Measurements from ENCODE around the gene FOXC1. TPM values are rescaled to one million over a fixed set of nuclear protein-coding genes. Genes with fewer than 3 reads are reported as not detected.

Gene FOXC1
- total RNA-seq (2021; ENCODE audit: unreplicated experiment) (40.7 TPM), Bru-seq, nascent RNA (percentile 94 among the genes with signal in this experiment), BruChase-seq, experiment 1, labeled RNA remaining after a 6-hour chase (percentile 85 among the genes with signal in this experiment), BruChase-seq, experiment 2, labeled RNA remaining after a 2-hour chase (percentile 99 among the genes with signal in this experiment)
- polyA plus RNA-seq (2012) = 13.4 and 15.4 TPM in 2 replicates
- long read RNA-seq, transcript FOXC1-201 (1 exons, 3,926 nt) = minor isoform, 9 of 163 reads
- long read RNA-seq, transcript FOXC1-202 (1 exons, 3,831 nt) = major isoform, 154 of 163 reads
- long read RNA-seq, partial matches to known transcripts = 0 of 163 reads
- long read RNA-seq, other reads (novel, unspliced or antisense) = 0 of 163 reads

DNA sequence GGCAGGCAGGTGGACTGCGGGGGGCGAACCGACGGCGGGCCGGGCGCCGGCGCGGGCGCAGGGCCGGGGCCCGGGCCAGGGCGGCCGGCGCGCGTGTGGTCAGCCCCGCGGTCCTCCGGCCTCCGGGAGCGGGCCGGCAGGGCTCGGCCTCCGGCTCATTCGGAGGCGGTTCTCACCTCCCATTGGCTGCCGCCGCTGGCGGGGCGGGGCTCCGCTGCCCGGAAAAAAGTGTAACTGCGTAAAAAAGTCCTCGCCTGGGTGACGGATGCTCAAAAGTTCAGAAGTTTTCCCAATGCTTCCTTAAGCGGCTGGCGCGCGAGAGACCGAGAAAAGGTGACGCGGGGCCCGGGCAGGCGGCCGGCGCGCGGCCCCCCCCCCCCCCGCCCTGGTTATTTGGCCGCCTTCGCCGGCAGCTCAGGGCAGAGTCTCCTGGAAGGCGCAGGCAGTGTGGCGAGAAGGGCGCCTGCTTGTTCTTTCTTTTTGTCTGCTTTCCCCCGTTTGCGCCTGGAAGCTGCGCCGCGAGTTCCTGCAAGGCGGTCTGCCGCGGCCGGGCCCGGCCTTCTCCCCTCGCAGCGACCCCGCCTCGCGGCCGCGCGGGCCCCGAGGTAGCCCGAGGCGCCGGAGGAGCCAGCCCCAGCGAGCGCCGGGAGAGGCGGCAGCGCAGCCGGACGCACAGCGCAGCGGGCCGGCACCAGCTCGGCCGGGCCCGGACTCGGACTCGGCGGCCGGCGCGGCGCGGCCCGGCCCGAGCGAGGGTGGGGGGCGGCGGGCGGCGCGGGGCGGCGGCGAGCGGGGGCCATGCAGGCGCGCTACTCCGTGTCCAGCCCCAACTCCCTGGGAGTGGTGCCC, at the start of gene FOXC1:
Gene FOXC1 (plus strand): TSS at position 268 of the 849 bp plus-strand sequence. CDS start 531 bp downstream, at position 799.
- Histone ChIP-seq H3K4me1 (ENCODE audit: control insufficient read depth in 1 of 2, insufficient read depth in 2 of 2, low read length in 2 of 2) (peaks cover 11 to 22% of the 10 kb centered on the region in 2 experiments; a peak in 3 of 4 replicates), H3K9me3 (ENCODE audit: control insufficient read depth in 1 of 2, insufficient read depth in 1 of 2, low read depth in 1 of 2, low read length in 2 of 2) (no peaks in the 10 kb centered on the region), H3K79me2 (ENCODE audit: insufficient read depth, low read length) (peaks cover 40% of the 10 kb centered on the region), H3K27ac (ENCODE audit: low read depth, low read length) (peak within 1 kb of the TSS; percentile 99), H2AFZ (ENCODE audit: low read depth, low read length, poor library complexity, severe bottlenecking) (no peak within 1 kb of the TSS), H3K9me2 (ENCODE audit: insufficient read depth) (no peaks in the 10 kb centered on the region), H3K9ac (ENCODE audit: low read length) (peak within 1 kb of the TSS; percentile 81), H3K4me2 (ENCODE audit: low read length) (peak within 1 kb of the TSS; percentile 99), H3K27me3 (ENCODE audit: insufficient read depth, low read length) (no peaks in the 10 kb centered on the region), H4K20me1 (ENCODE audit: insufficient read depth) (0 out of 2 replicates have a peak, but pooled peaks cover 6% of the 10 kb centered on the region), H3K36me3 (ENCODE audit: control insufficient read depth in 1 of 2, insufficient read depth in 2 of 2, low read length in 2 of 2) (peaks cover 3 to 4% of the 10 kb centered on the region in 2 experiments; a peak in 1 of 4 replicates), H3K4me3 (replicated peaks in 1 of 2; ENCODE audit: low read depth in 1 of 2, low read length in 2 of 2) (peak within 1 kb of the TSS; percentile 70 to 79)
- ATAC-seq (peak; percentile 83), DNase-seq (ENCODE audit: low read depth, low spot score) (peak; percentile 83)
- ChIA-PET CTCF (interaction anchor here (1.3 to 3.1 kb wide), 3 partner anchors 494 to 1025 kb away, joined by 3 to 9 read pairs (median 4); no protein-coding TSS in a partner anchor), RAD21 (ENCODE audit: low non-redundant PET in 1 of 2, low total read pairs in 2 of 2, uncharacterized antibody in 2 of 2, unreplicated experiment in 2 of 2) (no interaction called here), POLR2A (interaction anchor here (0.6 to 1.3 kb wide), 2 partner anchors 494 to 724 kb away, joined by 3 to 4 read pairs; no protein-coding TSS in a partner anchor)
- no TSS peak for BruUV-seq (replicated peaks)
- peak; percentile 25; the same call in 1 of the 2 replicates for TF ChIP-seq MAX (IDR thresholded peaks at IDR 0.05)
- TF ChIP-seq ZNF274 (IDR thresholded peaks at IDR 0.05; ENCODE audit: low read depth, low read length) = no peak
- no peak for TF ChIP-seq JUND (IDR thresholded peaks at IDR 0.05)
- TF ChIP-seq EGR1 (IDR thresholded peaks at IDR 0.05; ENCODE audit: low read depth) = no peak
- TF ChIP-seq ZFX (IDR thresholded peaks at IDR 0.05) = peak; percentile 54
- TF ChIP-seq SIN3A (IDR thresholded peaks at IDR 0.05; ENCODE audit: low read depth) = peak; percentile 65
- TF ChIP-seq POLR2A (IDR thresholded peaks at IDR 0.05; ENCODE audit: borderline replicate concordance, extremely low read depth, insufficient read depth, insufficient read length) = peak; percentile 26
- TF ChIP-seq, protein P1, sequence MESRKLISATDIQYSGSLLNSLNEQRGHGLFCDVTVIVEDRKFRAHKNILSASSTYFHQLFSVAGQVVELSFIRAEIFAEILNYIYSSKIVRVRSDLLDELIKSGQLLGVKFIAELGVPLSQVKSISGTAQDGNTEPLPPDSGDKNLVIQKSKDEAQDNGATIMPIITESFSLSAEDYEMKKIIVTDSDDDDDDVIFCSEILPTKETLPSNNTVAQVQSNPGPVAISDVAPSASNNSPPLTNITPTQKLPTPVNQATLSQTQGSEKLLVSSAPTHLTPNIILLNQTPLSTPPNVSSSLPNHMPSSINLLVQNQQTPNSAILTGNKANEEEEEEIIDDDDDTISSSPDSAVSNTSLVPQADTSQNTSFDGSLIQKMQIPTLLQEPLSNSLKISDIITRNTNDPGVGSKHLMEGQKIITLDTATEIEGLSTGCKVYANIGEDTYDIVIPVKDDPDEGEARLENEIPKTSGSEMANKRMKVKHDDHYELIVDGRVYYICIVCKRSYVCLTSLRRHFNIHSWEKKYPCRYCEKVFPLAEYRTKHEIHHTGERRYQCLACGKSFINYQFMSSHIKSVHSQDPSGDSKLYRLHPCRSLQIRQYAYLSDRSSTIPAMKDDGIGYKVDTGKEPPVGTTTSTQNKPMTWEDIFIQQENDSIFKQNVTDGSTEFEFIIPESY (IDR thresholded peaks at IDR 0.05; ENCODE audit: extremely low read depth, insufficient replicate concordance, low read length) = no peak
- TF ChIP-seq POLR2AphosphoS5 (IDR thresholded peaks at IDR 0.05; ENCODE audit: low read depth, low read length) = peak; percentile 95
- intact Hi-C loops (cut with micrococcal nuclease) = loop anchor here (1.0 to 5.0 kb wide), 3 partner anchors 77 to 494 kb away; no protein-coding TSS in a partner anchor

Data from HCT116 (cell line).